GM10248 (cell line): ENCODE data around the gene LMO7.

ENCODE experiments used
- CTCF ChIA-PET: fragments of 300-600 bp; sonication (Branson Sonifier 250); formaldehyde crosslinking; extraction: SDS; loops from one replicate; lab custom pipeline; 2021; ENCODE audit warnings: antibody characterized with exemption; lab: Yijun Ruan, JAX
- POLR2A ChIA-PET: fragments of 350-650 bp; sonication (Branson Sonifier 250); formaldehyde crosslinking; extraction: SDS; loops from one replicate; lab custom pipeline; 2020; ENCODE audit warnings: antibody characterized with exemption; lab: Yijun Ruan, JAX
- DNase-seq: peaks from one replicate; pipeline ENCODE4 v3.0.0; 2012; ENCODE audit errors: extremely low spot score
- TF ChIP-seq, protein P1 (sequence below): IDR thresholded peaks from 2 replicates; pipeline ENCODE4 v1.5.1; 2012; ENCODE audit warnings: mild to moderate bottlenecking, low read depth; ENCODE audit errors: extremely low read depth, missing control alignments, control extremely low read depth

The LMO7 gene

DNA sequence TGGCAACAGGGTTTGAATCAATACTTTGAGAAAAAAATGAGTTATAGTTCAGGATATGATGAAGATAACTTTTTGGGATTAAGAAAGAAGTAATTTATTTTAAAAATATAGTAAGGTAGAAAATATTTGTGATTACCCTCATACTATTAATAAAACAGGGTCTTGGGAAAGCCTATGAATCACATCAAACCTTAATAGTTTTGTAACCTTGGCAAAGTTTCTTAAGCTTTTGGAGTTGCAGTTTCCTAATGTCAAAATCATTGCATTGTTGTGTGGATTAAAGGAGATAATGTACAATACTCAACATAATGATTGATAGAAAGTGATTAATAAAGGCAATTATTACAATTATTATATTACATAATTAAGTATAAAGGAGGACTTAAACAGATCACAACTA is 149.0 kb downstream of the LMO7 start:
- CTCF ChIA-PET: no interaction called here
- POLR2A ChIA-PET: no interaction called here
- DNase-seq: no peak
- TF ChIP-seq, protein P1, sequence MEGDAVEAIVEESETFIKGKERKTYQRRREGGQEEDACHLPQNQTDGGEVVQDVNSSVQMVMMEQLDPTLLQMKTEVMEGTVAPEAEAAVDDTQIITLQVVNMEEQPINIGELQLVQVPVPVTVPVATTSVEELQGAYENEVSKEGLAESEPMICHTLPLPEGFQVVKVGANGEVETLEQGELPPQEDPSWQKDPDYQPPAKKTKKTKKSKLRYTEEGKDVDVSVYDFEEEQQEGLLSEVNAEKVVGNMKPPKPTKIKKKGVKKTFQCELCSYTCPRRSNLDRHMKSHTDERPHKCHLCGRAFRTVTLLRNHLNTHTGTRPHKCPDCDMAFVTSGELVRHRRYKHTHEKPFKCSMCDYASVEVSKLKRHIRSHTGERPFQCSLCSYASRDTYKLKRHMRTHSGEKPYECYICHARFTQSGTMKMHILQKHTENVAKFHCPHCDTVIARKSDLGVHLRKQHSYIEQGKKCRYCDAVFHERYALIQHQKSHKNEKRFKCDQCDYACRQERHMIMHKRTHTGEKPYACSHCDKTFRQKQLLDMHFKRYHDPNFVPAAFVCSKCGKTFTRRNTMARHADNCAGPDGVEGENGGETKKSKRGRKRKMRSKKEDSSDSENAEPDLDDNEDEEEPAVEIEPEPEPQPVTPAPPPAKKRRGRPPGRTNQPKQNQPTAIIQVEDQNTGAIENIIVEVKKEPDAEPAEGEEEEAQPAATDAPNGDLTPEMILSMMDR: no peak

DNA sequence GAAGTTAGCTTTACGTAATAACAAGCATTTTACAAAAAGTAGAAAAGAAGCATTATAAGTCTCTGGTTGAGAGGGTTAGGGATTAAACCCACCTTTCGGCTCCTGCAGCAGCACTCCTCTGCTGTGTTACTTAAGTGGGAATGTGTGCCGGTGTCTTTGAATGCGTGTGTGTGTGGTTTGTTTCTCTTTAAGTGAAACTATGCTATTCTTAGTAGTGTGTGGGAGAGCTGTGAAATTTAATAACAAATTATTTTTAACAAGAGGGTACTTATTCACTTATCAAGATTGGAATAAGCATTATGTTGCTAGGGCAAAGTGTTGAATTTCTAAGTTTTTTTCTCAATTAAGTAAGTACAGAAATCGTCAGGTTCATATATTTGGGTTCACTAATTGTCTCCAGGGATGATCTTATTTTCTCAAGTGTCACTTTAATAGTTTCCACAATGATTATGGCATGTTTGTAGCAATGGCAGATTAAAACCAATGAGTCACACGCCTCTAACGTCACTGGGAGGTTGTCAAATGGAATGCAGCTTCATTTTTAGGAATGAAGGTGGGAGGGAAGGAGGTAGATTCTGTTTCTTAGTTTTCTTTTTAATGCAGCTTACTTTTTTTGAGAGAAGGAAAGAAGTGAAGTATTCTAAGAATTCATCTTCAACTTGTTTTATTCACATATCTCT is 151.3 kb downstream of the LMO7 start:
- ChIA-PET CTCF (interaction anchor here (0.7 to 1.8 kb wide), 4 partner anchors 9 to 92 kb away, joined by 3 to 7 read pairs (median 4); no protein-coding TSS in a partner anchor), POLR2A (no interaction called here)
- DNase-seq: no peak

DNA sequence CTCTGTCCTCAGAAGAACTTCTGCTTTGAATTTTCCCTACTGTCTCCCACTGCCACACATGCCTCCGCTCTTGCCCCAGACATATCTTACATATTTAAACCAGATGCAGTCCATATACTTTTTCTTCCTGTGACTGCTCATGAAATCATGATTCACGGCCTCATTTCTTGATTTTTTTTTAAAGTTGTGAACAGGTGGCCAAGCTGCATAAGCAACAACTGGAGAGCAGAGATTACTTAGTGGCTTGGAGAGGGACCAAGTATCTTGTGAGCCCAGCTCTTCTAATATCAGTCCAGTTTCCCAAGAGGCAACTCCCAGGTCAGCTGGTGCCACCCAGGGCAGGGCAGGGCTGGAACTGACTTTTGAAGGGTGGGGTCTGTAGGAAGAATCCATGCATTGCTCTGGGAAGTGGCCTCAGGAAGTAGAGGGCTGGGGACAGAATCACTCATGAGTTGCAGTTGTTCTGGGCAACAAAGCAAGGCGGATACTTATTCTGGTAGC is 152.4 kb downstream of the LMO7 start:
- TF ChIP-seq, protein P1: no peak
- ChIA-PET POLR2A (no interaction called here), CTCF (interaction anchor here (1.8 kb wide), 1 partner anchor 93 kb away, joined by 7 read pairs; no protein-coding TSS in a partner anchor)
- no peak for DNase-seq

More for the DNA sequence above, 151.3 kb downstream of the LMO7 start:
- TF ChIP-seq, protein P1: no peak

DNA sequence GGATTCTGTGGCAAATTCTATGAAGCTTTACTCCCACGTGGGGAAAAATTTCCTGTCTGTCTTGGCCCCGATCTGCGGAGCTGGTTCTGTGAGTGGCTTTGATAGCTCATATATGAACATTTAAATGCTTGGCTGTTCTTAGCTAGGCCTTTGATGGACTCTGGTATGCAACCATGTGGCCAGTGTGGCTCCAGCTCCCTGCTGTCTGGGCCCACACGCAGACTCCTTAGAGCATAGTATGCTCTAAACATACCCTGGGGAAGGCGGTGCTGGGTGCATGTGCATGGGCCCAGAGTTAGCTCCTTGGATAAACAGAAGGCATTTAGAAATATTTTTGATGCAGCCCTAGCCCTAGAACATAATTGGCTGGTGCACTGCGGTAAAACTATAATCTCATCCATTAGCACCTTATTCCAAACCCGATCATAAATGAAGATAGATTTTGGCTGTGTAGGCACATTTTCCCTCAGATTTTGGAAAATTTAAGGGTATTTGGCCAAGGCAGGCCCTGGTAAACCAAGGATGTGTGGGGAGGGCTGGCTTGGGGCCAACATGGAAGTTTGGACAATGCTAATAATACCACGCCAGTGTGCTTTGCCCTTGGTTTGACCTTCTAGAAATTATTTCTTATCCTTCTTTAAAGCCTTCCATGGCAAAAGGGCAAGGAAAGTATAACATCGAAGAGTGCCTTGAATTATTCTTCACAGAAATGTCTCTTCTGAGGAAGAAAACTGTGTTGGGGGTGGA is 153.5 kb downstream of the LMO7 start:
- TF ChIP-seq, protein P1: no peak
- ChIA-PET POLR2A (no interaction called here), CTCF (interaction anchor here (0.9 to 7.2 kb wide), 5 partner anchors 11 to 94 kb away, joined by 3 to 35 read pairs (median 4); no protein-coding TSS in a partner anchor)
- no peak for DNase-seq

DNA sequence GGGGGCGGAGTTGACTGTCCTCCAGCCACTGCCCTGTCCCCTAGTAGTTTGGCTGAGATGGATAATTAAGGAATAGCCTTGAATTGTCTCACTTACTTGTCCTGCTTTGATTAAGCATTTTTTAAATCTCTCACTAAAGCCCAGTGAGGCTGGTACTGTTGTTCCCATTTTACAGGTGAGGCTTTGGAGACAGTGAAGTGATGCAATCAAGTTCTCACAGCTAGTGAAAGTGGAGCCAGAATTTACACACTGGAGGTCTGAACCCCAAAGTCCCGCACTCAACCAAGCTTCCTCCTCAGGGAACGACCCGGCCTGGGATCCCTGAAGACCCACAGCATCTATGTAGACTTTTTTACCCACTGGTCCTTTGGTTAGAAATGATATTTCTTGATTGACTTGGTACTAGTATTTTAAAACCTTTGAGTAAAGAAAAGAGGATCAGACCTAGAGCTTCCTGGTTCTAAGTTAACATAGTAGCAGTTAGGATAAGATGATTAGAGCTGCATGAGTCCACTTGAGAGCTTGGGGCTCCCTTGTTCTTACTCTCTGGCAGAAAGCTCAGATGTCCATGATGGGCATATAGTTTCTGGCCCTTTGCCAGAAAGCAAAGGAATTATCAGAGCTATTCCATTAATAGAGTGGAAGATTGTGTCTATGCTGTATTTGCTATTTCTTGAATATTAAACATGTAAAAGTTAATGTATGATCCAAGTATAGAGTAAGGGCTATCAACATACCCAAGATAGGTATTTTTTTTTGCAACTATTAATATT is 154.3 kb downstream of the LMO7 start:
- ChIA-PET POLR2A (no interaction called here), CTCF (interaction anchor here (1.4 to 7.2 kb wide), 6 partner anchors 9 to 94 kb away, joined by 4 to 35 read pairs (median 4); no protein-coding TSS in a partner anchor)
- no peak for DNase-seq
- TF ChIP-seq, protein P1: no peak
